Epithelial cell of prostate (primary cell): ENCODE data around the gene RHCE.
"Not testable (repeated sequence)": the region's sequence is repeated elsewhere in the genome, so short reads cannot be mapped to it uniquely, and the experiment has no call there.

Source experiments
- DNase-seq: peaks from one replicate; pipeline ENCODE4 v3.0.0-alpha.2; 2011; ENCODE audit warnings: low read depth, low spot score
- H3K27ac ChIP-seq: fragments of 450-650 bp; 2 replicates; pipeline ENCODE4 v1.5.1; 2017; ENCODE audit warnings: mild to moderate bottlenecking

RHCE gene

DNA sequence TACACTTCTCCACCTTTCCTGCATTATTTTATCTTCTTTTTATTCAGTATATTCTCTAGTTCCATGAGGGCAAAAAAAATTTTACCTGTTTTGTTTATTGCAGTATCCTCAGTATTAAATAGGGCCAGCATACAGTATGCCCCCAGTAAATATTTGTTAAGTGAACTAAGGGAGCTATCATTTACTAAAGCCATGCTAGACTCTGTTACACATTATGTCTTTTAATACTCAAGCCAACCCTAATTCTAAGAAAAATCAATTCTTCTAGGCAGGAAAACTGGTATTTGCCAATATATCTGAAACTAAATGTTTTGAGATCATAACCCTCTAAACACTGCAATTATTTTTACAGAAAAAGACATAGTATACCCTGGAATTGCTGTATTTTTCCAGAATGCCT is 64.2 kb downstream of the RHCE start:
- H3K27ac ChIP-seq: peak overlapping the region; percentile 18
- DNase-seq: no peak

DNA sequence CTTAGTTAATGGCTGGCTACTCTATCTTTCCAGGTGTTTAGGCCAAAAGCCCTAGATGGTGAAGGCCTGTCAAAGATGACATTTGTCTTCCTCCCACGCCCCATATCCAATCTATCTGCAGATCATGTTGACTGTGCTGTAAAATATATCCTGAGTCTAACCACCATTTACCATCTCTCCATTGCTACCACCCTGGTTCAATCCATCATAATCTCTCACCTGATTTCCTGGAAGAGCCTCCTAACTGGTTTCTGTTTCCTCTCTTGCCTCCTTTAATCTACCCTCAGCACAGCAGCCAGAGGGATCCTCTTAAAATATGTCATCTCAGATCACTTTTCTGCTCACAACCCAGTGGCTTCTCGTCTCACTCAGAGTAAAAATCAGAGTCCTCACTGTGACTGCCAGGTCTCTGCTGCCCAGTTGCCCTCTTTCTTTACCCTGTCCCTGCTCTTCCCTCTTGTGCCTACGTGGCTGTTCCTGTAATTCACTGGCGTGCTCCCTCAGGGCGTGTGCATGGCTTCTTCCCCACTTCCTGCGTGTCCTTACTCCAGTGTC is 64.7 kb downstream of the RHCE start:
- no peak for DNase-seq
- peak overlapping the region; percentile 18 for H3K27ac ChIP-seq

DNA sequence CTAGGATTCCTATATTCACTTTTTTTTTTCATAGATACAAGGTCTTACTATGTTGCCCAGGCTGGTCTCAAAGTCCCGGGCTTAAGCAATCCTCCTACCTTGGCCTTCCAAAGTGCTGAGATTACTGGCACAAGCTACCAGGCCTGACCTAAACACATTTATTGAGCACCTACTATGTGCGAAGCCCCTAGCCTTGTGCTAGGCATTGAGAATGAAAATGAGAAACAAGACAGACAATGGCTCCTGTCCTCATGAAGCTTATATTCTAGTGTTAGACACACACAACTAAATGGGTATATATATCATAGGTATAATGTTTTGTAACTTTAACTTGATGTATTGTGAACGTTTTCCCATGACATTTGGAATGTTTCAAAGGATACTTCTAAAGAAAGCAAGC is 71.0 kb downstream of the RHCE start:
- DNase-seq: no peak
- no peak overlapping the region for H3K27ac ChIP-seq

DNA sequence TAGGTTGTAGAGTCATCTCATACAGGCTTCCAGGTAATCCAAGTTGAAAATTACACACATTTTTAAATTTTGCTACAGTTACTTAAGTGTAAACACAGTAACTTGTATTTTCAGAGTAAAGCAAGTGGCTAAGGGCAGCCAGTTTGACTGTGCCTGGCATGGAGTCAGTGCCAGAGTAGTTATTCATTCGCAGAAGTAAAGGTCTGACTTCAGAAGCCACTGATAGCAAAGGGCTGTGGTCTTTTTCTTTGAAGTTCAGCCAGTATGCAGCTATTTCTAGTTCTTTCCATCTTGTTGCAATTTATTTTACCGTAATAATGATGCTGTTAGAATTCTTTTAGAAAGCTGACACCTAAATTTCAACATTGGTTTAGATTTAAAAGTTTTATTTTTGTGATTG is 73.1 kb downstream of the RHCE start:
- no peak for DNase-seq
- no peak overlapping the region for H3K27ac ChIP-seq

DNA sequence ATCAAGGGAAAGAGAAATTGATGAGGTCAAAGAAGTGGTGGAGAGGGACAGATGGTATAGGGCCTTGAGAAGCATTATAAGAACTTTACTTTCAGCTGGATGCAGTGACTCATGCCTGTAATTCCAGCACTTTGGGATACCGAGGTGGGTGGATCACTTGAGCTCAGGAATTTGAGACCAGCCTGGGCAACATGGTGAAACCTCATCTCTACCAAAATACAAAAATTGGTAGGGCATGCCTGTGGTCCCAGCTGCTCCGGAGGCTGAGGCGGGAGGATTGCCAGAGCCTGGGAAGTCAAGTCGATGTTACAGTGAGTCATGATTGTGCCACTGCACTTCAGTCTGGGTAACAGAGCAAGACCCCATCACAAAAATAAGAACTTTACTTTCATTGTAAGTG is 76.8 kb downstream of the RHCE start:
- peak overlapping the region; percentile 14 for H3K27ac ChIP-seq
- no peak for DNase-seq

DNA sequence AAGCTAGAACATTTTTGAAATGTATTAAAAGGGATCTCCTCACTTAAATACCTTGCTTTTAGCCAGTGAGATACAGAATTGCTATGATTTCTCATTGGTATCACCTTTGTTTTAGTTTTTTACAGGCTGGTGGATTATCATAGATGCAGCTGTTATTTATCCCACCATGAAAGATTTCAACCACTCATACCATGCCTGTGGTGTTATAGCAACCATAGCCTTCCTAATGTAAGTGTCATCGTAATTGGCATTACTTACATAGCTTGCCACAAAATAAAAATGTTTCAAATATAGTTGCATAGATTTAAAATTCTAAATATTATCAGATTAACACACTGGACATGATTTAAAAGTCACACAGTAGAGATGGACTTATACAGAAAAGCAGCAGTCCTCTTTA is 77.8 kb downstream of the RHCE start:
- H3K27ac ChIP-seq: no peak overlapping the region
- no peak for DNase-seq

DNA sequence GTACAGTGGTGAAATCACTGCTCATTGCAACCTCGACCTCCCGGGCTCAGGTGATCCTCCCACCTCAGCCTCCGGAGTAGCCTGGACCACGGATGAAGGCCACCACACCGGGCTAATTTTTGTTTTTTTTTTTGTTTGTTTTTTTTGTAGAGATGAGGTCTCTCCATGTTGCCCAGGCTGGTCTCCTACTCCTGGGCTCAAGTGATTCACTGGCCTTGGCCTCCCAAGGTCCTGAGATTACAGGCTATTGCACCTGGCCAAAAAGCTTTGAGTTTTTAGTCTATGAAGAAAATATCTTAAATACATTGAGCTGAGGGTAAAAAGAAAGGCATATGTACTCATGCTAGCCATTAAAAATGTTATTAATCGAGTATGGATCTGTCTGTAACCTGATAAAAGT is 78.9 kb downstream of the RHCE start:
- H3K27ac ChIP-seq: no peak overlapping the region
- DNase-seq: no peak

DNA sequence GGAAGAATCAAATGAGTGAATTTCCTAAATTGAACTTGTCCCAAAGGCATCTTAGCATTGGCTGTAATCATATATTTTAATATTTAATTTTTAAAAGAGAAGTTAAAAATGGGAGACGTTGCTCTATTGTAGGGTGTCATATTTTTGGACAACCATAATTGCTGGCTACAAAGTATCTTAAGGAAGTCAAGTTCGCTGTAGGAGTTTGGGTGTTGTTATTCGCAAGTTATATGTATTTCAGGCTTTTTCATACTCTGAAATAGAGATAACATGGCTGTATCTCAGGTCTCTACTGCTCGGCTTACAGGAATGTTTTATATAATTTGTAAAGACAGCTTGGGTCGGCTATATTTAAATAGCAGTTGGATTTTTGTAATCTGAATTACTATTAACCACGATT is 81.6 kb downstream of the RHCE start:
- DNase-seq: no peak
- H3K27ac ChIP-seq: peak overlapping the region; percentile 96

DNA sequence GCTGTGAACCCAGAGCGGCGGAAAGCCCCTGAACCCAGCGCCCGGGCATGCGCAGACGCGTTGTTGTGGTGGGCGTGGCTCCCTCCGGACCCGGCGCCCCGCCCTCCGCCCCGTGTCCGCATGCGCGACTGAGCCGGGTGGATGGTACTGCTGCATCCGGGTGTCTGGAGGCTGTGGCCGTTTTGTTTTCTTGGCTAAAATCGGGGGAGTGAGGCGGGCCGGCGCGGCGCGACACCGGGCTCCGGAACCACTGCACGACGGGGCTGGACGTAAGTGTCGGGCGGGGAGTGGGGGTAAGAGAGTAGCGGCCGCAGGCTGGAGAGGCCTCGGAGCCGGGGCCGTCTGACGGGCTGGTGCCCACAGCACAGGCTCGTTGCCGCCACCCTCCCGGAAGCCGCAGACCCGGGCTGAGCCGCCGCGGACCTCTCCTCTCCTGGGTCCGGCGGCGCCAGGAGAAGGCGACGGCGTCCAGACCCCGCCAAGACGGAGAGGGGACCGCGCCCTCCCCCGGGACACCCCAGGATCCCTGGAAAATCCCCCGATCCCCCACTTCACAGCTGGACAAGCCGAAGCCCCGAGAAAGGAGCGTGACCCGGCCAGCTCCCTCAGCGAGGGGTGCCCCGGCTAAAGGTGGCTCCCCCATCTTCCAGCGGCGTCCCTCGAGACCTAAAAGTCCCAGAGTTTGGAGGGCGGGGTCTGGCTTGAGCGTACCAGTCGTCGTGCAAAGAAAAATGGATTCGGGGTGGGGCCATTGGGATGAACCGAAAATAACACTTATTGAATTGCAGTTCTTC is 82.2 kb downstream of the RHCE start, which contains the start of gene TMEM50A:
Gene TMEM50A (plus strand): TSS at position 147 of the 794 bp plus-strand sequence. CDS start 2,153 bp downstream, outside the sequence.
- peak within 1 kb of the TSS; percentile 96 for H3K27ac ChIP-seq
- DNase-seq: peak; percentile 27

DNA sequence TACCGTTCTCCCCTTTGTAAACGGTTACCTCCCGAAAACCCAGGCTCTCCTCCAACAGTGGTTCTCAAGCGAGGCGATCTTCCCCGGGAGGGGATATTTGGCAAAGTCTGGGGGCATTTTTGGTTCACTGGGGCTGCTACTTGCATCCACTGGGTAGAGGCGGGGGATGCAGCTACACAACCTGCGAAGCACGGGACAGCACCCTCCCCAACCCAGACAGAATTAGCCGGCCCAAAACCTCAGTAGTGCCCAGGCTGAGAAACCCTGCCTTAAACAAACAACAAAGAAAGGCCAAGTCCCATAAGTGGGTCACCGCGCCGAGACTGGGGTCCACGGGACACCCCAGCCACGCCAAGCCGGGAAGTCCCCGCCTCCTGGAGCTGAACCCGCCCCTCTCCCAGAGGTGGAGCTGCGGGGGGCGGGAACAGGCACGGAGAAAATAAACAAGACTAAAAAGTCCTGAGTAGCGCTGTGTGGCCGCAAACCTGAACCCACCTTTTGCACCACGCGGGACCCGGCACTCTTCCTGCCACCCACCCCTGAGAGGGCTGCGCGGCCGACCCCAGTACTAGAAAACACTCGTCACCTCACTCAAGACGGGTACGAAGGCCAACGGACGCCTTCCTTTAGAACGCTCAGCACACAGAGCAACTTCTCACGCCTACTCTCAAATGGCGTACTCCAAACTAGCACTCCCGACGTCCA is 83.0 kb downstream of the RHCE start:
- not testable (repeated sequence) for DNase-seq
- H3K27ac ChIP-seq: peak overlapping the region; percentile 96

DNA sequence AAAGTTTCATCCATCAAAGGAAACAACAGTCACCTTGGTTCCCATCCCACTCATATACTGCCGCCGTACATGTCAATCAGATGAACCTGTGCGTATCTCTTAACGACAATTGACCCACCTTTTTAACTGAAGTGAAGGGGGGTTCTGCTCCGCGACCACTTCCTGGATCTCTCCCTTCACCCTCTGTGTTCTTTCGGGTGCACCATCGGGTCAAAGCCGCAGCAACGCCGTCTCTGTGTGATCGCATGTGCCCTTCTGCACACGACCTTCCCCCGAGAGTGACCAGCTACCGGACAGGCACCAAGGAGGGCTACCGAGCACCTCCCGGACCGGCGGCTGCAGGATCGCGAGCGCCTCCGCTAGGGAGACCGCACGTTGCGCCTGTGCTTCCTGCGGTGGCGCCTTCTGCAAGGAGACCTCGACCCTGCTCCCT is 83.7 kb downstream of the RHCE start:
- H3K27ac ChIP-seq, DNase-seq: not testable (repeated sequence)

DNA sequence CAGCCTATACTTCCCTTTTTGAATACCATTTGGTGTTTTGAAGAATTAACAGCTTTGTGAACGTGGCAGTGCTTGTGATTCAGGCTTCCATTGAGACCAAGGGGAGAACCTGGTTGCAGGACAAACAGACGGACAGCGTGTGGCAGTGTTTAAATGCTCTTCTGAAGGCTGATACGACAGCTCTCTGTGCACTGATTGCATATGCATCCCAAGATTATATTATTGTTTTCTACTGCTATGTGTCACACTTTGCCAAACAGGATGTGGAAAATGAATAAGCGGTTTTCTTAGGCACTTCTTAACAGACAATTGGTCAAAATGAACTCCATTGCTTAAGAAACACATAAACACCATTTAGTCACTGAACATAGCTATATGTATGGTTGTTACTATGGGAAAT is 90.7 kb downstream of the RHCE start:
- peak; percentile 5 for DNase-seq
- peak overlapping the region; percentile 28 for H3K27ac ChIP-seq

DNA sequence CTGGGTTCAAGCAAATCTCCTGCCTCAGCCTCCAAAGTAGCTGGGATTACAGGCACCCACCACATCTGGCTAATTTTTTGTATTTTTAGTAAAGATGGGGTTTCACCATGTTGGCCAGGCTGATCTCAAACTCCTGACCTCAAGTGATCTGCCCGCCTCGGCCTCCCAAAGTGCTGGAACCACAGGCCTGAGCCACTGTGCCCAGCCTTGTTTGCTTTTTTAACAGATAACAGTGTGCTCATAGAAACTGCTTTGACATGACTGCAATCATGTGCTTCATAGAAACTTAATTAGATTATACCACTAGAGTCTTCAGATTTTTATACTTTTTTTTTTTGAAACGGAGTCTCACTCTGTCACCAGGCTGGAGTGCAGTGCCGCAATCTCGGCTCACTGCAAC is 91.3 kb downstream of the RHCE start:
- H3K27ac ChIP-seq, DNase-seq: not testable (repeated sequence)

DNA sequence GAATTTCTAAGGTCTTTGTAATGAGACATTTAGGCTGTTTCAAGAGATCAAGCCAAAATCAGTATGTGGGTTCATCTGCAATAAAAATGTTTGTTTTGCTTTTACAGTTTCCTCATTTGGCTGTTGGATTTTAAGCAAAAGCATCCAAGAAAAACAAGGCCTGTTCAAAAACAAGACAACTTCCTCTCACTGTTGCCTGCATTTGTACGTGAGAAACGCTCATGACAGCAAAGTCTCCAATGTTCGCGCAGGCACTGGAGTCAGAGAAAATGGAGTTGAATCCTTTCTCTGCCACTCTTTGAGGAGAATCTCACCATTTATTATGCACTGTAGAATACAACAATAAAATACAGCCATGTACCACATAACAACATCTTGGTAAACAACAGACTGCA is 91.8 kb downstream of the RHCE start:
- not testable (repeated sequence) for H3K27ac ChIP-seq, DNase-seq

DNA sequence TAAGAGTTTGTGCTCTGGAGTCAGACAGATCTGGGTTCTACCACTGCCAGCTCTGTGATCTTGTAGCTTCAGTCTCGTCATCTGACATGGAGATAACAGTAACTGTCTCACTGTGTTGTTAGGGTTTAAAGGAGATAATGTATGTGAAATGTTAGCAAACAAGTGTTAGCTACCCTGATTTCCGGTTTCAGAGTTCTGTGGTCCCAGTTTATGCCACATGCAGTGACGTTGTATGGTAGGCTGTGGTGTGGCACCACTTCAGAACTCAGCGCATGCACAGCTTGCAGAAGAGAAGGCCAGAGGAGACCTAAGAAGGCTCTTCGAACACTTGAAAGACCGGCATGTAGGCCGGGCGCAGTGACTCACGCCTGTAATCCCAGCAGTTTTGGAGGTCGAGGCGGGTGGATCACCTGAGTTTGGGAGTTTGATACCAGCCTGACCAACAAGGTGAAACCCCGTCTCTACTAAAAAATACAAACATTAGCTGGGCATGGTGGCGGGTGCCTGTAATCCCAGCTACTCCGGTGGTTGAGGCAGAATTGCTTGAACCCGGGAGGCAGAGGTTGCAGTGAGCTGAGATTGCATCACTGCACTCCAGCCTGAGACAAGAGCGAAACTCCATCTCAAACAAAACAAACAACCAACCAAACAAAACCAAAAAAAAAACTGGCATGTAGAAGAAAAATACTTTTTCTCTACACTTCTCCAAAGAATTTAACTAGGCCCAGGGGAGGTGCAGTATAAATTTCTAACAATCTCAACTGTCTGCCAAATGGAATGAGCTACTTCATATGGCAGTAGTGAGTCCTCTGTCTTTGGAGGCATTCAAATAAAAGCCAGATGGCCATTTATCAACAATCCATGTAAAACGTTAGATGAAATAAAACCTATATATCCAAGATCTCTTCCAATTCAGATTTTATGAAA is 92.5 kb downstream of the RHCE start:
- not testable (repeated sequence) for H3K27ac ChIP-seq, DNase-seq

DNA sequence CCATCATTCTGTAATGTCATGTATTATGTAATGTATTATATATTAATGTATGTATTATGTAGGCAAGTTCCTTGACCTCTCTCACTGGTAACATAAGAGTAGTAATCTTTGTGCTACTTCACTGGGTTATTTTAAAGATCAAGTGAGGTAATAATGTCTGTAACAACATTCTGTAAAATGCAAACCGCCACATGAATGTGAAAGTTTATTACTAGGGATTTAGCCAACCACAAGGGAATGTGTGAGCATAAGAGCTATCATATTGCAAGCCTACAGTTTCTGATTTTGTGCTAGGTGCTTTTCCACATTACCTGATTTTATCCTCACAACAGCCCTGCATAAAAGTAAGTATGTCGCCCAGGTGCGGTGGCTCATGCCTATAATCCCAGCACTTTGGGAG is 96.2 kb downstream of the RHCE start:
- not testable (repeated sequence) for DNase-seq, H3K27ac ChIP-seq

DNA sequence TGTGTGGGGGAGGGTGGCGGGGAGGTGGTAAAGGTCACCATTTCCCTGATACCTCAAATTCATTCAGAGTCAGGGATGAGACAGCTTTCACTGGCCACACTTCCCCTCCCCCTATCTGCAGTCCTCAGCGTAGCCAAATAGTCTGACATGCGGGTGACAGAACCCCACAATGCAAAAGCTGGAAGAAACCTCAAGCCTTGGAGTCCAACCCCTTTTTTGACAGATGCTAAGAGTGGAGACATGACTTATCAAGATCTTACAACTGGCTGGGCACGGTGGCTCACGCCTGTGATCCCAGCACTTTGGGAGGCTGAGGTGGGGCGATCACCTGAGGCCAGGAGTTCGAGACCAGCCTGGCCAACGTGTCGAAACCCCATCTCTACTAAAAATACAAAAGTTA is 98.5 kb downstream of the RHCE start:
- not testable (repeated sequence) for DNase-seq

DNA sequence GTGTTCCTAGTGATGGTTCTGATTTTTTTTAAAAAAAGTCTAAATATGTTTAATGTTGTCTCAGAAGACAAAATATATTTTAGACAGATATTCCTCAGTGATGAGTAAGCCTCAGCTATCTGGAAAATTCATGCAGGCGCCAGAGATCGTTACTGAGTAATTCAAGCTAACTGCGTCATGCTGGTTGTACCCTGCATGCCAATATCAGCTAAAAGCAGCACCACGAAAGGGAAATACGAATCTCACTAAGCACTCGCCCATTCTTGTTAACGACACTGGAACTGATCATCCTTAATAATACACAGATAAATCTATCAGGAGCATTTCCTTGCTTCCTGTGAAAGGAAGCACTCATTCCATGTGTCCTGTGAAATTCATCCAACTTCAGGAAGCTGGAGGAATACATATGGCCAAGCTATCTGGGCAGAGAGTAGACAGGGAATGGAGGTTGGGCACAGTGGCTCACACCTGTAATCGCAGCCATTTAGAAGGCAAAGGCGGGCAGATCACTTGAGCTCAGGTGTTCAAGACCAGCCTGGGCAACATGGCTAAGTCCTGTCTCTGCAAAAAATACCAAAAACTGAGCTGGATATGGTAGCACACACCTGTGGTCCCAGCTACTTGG is 100.2 kb downstream of the RHCE start:
- not testable (repeated sequence) for H3K27ac ChIP-seq, DNase-seq

More for the DNA sequence above, 98.5 kb downstream of the RHCE start:
- H3K27ac ChIP-seq: not testable (repeated sequence)

DNA sequence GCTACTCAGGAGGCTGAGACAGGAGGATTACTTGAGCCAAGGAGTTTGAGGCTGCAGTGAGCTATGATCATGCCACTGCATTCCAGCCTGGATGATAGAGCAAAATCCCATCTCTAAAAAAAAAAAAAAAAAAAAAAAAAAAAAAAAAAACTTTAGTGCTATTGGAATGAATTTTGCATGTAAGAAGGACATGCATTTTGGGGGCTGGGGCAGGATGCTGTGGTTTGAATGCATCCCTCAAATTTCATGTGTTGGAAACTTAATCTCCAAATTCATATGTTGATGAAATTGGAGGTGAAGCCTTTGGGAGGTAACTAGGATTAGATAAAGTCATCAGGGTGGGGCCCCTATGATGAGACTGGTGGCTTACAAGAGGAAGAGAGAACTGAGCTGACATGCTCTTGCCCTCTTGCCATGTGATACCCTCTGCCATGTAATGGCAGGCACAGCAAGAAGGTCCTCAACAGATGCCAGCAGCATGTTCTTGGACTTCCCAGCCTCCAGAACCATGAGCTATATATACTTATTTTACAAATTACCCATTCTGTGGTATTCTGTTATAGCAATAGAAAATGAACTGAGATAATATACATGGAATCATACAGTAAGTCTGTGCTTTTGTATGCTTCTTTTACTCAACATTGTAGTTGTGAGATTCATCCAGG is 107.7 kb downstream of the RHCE start:
- not testable (repeated sequence) for H3K27ac ChIP-seq, DNase-seq
